ENCODE results near the gene FASLG. TPM values are rescaled to one million over a fixed set of nuclear protein-coding genes. Genes with fewer than 3 reads are reported as not detected.

FASLG gene
- total RNA-seq, 1 donor from 2014 or later = 1.3 TPM

DNA sequence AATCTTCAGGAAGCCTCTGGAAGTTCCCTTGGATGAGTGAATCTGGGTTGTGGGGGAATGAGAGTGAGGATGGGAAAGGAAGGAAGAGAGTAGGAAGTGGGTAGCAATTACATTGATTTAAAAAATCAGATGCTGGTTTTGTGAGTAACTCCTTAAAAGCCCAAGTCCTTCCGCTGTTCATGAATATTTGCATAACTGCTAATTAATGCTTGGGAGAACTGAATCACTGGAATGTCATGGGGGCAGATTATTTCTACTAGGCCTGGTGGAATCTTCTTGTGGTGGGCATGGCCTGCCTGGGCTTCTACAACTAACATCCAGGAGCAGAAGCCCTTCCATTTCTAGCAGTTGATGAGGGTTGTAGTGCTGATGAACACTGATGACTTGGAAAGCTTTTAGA, 52.7 kb downstream of the FASLG start:
- ATAC-seq = no peak

DNA sequence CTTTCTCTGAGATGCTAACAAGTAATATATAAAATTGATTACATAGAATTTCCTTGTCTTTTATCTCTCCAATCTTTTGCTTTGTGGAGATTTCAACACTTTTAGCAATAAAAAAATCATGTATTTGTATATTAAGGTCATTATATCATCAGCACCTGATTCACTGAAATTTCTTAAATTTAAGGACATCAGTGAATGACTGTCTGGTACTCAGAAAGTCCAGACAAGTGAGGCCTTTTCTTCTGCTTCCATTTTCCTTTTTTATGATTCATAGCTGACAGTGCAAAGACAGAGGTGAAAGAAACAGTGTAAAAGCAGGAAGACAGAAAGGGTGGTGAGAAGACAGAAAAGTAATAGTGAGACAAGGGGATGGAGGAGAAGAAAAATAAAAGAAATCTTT, 54.6 kb downstream of the FASLG start:
- Histone ChIP-seq H3K27me3 (no peaks in the 10 kb centered on the region), H3K4me1 (no peaks in the 10 kb centered on the region), H3K36me3 (no peaks in the 10 kb centered on the region), H3K9me3 (no peaks in the 10 kb centered on the region), H3K27ac (no peak overlapping the region), H3K4me3 (no peak overlapping the region)
- TF ChIP-seq, protein P1, sequence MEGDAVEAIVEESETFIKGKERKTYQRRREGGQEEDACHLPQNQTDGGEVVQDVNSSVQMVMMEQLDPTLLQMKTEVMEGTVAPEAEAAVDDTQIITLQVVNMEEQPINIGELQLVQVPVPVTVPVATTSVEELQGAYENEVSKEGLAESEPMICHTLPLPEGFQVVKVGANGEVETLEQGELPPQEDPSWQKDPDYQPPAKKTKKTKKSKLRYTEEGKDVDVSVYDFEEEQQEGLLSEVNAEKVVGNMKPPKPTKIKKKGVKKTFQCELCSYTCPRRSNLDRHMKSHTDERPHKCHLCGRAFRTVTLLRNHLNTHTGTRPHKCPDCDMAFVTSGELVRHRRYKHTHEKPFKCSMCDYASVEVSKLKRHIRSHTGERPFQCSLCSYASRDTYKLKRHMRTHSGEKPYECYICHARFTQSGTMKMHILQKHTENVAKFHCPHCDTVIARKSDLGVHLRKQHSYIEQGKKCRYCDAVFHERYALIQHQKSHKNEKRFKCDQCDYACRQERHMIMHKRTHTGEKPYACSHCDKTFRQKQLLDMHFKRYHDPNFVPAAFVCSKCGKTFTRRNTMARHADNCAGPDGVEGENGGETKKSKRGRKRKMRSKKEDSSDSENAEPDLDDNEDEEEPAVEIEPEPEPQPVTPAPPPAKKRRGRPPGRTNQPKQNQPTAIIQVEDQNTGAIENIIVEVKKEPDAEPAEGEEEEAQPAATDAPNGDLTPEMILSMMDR (IDR thresholded peaks at IDR 0.05) = no peak
- intact Hi-C loops (cut with DNase I) = no loop called here
- ATAC-seq (no peak), DNase-seq (no peak)

More for the DNA sequence above, 52.7 kb downstream of the FASLG start:
- no peaks in the 10 kb centered on the region for H3K27me3 ChIP-seq
- no peaks in the 10 kb centered on the region for H3K4me1 ChIP-seq
- intact Hi-C loops (cut with DNase I) = no loop called here
- no peak overlapping the region for H3K4me3 ChIP-seq
- DNase-seq = no peak
- H3K27ac ChIP-seq = no peak overlapping the region
- H3K9me3 ChIP-seq = no peaks in the 10 kb centered on the region
- no peaks in the 10 kb centered on the region for H3K36me3 ChIP-seq
- TF ChIP-seq, protein P1 (IDR thresholded peaks at IDR 0.05) = no peak

Other genes with a start within 250 kb of the FASLG start
- gene C1orf105, start 238.4 kb upstream of the FASLG start, total RNA-seq = not detected
- gene PIGC, start 215.0 kb upstream of the FASLG start, total RNA-seq = 21.0 TPM
- 34.1 TPM for gene SUCO, start 126.0 kb upstream of the FASLG start, total RNA-seq

Measured in upper lobe of right lung (tissue), 1 donor.